BE2C (cell line): ENCODE measurements around the gene MGAT5.

ENCODE experiments used
- DNase-seq: peaks from one replicate; pipeline ENCODE4 v3.0.0-alpha.2; 2020
- H3K27me3 ChIP-seq: fragments of 250-450 bp; sonication (Bioruptor Pico); 2 replicates; pipeline ENCODE4 v1.5.1; 2020; ENCODE audit warnings: mild to moderate bottlenecking
- H3K36me3 ChIP-seq: fragments of 250-450 bp; sonication (Bioruptor Pico); 2 replicates; pipeline ENCODE4 v1.5.1; 2020; ENCODE audit warnings: mild to moderate bottlenecking
- H3K4me1 ChIP-seq: fragments of 250-450 bp; sonication (Bioruptor Pico); 2 replicates; pipeline ENCODE4 v1.5.1; 2020
- H3K4me3 ChIP-seq: 2 replicates; pipeline ENCODE4 v1.5.1; 2011; ENCODE audit warnings: low read depth, low read length
- H3K9me3 ChIP-seq: fragments of 250-450 bp; sonication (Bioruptor Pico); 2 replicates; pipeline ENCODE4 v1.5.1; 2020
- CTCF ChIP-seq: IDR thresholded peaks from 2 replicates; pipeline ENCODE4 v1.5.1; 2012; ENCODE audit warnings: mild to moderate bottlenecking, low read depth, low read length

MGAT5 gene

GRCh38 chr2:134436706-134437105 lies 182.8 kb downstream of the MGAT5 start:
- H3K9me3 ChIP-seq = no peaks in the 10 kb centered on the region
- no peak for TF ChIP-seq CTCF

GRCh38 chr2:134438371-134438770 lies 184.5 kb downstream of the MGAT5 start:
- H3K4me3 ChIP-seq = no peak overlapping the region
- H3K36me3 ChIP-seq = no peaks in the 10 kb centered on the region; the same call in 1 of the 2 replicates
- no peak for DNase-seq
- no peaks in the 10 kb centered on the region for H3K4me1 ChIP-seq
- H3K9me3 ChIP-seq = no peaks in the 10 kb centered on the region
- H3K27me3 ChIP-seq = no peaks in the 10 kb centered on the region
- no peak for TF ChIP-seq CTCF

More at GRCh38 chr2:134436706-134437105, 182.8 kb downstream of the MGAT5 start:
- no peaks in the 10 kb centered on the region; the same call in 1 of the 2 replicates for H3K36me3 ChIP-seq
- no peaks in the 10 kb centered on the region for H3K4me1 ChIP-seq
- H3K27me3 ChIP-seq = no peaks in the 10 kb centered on the region
- no peak overlapping the region for H3K4me3 ChIP-seq
- DNase-seq = no peak

GRCh38 chr2:134440336-134440909 lies 186.6 kb downstream of the MGAT5 start:
- Histone ChIP-seq H3K4me1 (no peaks in the 10 kb centered on the region), H3K9me3 (no peaks in the 10 kb centered on the region), H3K36me3 (no peaks in the 10 kb centered on the region; the same call in 1 of the 2 replicates), H3K27me3 (no peaks in the 10 kb centered on the region), H3K4me3 (no peak overlapping the region)
- TF ChIP-seq CTCF = no peak
- no peak for DNase-seq

- no peak for DNase-seq
- Histone ChIP-seq H3K4me3 (no peak overlapping the region), H3K27me3 (no peaks in the 10 kb centered on the region), H3K4me1 (no peaks in the 10 kb centered on the region), H3K36me3 (no peaks in the 10 kb centered on the region; the same call in 1 of the 2 replicates), H3K9me3 (no peaks in the 10 kb centered on the region)
- no peak for TF ChIP-seq CTCF
These were observed 187.4 kb downstream of the MGAT5 start for GRCh38 chr2:134441153-134441863.

- Histone ChIP-seq H3K4me3 (no peak overlapping the region), H3K36me3 (no peaks in the 10 kb centered on the region), H3K9me3 (no peaks in the 10 kb centered on the region), H3K27me3 (no peaks in the 10 kb centered on the region), H3K4me1 (no peaks in the 10 kb centered on the region)
- TF ChIP-seq CTCF = no peak
- DNase-seq = no peak
These were observed 190.1 kb downstream of the MGAT5 start for GRCh38 chr2:134443814-134444480.

- Histone ChIP-seq H3K9me3 (no peaks in the 10 kb centered on the region), H3K27me3 (no peaks in the 10 kb centered on the region), H3K4me3 (no peak overlapping the region), H3K4me1 (no peaks in the 10 kb centered on the region), H3K36me3 (no peaks in the 10 kb centered on the region)
- no peak for TF ChIP-seq CTCF
- no peak for DNase-seq
These were observed 191.2 kb downstream of the MGAT5 start for GRCh38 chr2:134445116-134445515.
